ENCODE results near the gene GINS2.
A peak's percentile ranks its signal among the peaks of the same experiment; 100 is the strongest.

The GINS2 gene

DNA sequence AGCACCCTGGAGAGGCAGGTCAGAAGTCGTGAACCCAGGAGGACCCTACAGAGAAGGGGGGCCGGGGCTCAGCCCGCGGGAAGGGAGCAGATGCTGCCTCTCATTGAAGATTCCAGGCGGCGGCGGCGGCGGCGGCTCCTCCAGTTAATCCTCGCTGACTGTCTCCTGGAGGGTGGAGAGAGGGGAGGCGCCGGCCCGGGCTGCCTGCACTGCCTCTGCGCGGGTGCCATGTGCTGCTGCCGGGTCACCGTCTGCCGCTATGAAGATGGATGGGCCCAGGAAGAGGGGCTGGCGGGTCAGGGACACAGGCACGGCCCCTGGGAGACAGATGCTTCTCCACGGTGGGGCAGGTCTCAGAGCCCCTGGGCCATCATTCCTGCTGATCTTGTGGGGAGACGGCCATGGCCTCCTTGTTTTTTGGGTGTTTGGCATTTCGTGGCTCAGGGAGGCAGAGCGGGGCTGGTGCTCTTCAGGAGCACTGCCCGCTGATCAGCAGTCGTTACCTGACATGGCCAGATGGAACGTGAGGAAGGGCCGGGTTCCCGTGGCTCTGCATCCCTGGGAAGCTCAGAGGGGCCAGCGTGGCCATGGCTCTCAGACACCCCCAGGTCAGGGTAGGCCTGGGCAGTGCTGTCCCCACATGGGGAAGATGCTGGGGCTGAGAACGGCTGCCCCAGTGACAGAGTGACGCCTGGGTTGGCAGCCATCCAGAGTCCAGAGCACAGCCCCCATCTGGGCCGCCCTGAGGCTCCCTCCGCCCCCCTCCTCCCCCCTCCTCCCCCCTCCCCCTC lies 36.1 kb downstream of the GINS2 start:
- peak; percentile 14 for DNase-seq

DNA sequence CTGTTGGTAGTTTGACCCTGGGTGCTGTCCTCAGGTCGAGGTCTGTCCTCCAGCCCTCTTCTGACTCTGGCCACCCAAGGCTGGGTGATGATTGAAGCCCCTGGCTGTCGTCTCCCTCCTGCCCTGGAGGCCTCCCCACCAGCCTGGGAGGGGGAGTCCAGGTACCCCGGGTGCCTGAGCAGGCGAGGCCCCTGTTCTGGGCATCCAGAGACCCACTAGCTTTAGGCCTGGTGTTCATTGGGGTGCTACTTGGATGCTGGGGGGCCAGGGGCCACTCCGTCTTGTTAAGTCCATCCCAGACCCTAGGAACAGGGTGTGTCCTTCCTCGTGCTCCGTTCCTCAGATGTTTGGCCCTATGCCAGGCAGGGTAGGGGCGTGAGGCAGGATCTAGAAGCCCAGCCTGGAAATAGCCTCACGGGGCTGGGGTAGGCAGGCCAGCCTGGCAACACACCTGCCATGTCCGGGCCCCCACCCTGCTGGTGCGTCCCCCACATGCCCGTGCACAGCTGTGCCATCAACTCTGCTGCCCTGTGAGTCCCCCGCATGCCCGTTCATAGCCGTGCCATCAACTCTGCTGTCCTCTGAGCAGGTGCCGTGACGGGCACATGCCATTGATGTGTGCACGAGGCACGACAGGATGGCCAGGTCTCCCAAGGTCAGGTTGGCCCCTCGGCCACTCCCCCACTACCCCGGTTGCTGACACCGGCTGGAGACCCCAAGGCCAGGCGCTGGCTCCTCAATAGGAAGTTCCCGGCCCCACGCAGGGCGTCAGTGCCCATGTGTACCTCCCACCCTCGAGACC lies 36.9 kb downstream of the GINS2 start:
- no peak for DNase-seq

DNA sequence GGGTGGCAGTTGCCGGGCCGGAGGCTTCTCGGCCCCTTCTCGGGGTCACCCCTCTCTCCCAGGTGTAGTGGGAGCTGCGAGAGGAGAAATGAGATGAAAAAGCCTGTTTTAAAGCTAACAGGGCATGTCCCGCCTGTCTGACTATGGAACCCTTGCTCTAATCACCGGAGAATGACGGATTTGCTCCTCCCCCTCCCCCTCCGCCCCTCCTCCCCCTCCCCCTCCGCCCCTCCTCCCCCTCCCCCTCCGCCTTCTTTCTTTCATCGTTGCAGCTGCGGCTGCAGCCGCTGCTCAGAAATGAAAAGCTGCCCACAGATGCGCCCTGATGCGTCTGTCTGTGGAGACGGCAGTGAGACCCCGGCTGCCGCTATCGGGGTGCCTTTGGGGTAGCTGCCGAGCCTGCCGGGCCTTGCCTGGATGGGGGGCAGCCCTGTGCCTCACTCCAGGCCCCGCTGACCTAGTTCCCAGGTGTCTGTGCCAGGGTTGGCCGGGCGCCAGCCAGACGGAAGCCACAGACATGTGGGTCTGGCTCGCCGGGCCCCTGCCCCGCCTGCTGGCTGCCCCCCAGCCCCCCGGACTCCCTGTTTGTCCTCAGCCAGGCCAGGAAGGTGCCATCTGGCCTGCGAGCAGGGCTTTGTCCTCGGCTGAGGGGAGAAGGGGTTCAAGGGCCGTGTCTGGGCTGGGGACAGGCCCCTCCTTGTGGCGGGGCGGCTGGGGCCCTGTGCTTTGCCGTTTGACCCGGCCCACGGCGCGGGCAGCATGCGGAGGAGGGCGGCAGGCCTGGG lies 37.7 kb downstream of the GINS2 start:
- DNase-seq, result no peak

- no peak for DNase-seq
Measured at GRCh38 chr16:85650135-85650843, 38.5 kb downstream of the GINS2 start.

DNA sequence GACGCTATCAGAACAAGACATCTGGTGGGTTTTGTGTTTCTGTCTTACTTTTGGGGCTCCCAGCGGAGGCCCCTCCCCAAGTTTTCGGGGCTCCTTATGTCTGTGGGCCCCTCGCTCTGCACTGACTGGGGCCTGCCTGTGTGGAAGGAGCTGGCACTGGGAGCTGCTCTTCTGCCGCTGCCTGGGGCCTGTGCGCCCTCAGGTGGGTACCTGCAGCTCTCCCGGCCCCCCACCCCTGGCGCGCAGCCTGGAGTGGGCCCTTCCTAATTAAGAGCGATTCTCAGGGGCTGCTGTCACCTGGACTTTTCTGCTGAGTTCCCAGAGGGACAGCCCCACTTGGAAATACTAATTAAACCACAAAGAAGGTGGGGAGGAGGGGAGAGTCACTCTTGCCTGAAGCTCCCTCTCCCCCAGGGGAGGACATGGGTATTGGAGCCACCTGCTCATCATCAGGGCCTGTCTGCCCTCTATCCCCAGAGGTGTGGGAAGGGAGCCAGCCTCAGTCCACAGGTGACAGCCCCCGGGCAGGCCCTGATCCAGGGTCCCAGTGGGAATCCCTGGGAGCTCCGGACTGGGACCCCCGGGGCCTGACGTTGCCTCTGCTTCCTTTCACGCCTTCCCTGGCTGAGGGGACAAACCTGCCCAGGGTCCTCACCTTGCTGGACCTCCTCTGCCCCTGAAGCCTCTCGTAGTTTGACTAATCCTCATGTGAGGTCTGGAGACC lies 39.2 kb downstream of the GINS2 start:
- no peak for DNase-seq

DNA sequence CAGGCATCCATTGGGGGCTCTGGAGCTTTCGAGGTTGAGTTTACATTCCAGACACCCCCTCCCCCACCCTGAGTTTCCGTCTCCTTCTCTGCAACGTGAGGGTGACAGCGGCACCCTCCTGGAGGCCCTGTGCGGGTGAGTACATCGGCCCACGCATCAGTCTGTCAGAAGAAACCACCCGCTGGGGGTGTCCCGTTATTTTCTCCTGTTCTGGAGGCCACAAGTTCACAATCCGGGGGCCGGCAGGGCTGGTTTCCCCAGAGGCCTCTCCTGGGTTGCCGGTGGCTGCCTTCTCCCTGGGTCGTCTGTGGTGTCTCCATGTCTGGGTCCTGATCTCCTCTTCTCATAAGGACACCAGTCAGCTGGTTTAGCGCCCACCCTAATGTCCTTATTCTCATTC lies 39.9 kb downstream of the GINS2 start:
- no peak for DNase-seq

GRCh38 chr16:85648070-85648714 lies 40.6 kb downstream of the GINS2 start:
- DNase-seq, result no peak

GRCh38 chr16:85646976-85647375 lies 41.8 kb downstream of the GINS2 start:
- no peak for DNase-seq

DNA sequence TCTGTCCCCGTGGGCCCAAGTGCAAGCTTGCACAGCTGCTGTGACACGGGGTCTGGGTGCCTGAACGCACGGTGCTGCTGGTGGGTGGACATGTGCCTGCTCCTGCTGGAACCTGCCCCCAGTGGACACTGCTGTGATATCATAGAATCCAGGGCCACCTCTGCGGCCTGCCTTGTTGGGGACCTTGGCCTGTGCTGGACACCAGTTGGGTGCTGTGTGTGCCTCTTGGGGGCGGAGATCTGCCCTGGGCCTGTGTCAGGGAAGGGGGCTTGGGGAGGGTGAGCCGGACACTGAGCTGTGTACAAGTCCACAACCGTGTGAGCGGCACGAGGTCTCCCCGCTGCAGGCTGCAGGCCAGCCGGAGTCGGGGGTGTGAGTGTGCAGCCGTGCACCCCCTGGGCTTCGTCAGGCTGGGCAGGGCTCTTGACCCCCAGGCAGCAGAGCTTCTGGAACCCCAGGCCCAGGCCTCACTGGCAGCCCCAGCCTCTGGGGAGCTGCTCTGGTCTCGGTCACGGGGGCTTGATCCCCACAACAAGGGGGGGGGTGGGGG lies 42.3 kb downstream of the GINS2 start:
- DNase-seq, result no peak

DNA sequence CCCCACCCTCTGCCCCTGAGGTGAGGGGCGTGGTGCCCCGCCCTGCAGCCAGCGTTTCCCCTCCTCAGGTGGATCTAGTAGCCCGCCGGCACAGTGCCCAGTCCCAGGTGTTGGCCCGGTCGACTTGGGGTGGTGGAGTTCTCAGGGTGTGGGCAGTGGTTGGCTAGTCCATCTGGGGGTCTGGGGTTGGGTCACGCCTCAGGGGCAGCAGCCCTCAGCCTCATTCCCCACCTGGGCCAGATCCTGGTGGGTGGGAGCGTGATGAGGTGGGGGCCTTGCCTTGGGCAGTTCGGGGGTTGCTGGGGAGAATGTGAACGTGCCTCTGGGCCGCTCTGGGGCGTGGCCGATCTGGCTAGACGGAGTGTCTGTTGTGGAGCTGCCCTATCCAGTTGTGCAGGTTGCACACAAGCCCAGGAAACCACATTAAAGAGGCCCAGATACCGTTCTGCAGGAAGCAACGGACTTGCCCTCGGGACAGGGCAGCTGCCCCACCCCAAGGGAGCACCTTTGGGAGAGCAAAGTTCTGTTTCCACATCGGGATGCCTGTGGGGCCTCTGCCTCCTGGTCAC lies 43.6 kb downstream of the GINS2 start:
- no peak for DNase-seq

GRCh38 chr16:85644093-85644712 lies 44.6 kb downstream of the GINS2 start:
- DNase-seq, result no peak

DNA sequence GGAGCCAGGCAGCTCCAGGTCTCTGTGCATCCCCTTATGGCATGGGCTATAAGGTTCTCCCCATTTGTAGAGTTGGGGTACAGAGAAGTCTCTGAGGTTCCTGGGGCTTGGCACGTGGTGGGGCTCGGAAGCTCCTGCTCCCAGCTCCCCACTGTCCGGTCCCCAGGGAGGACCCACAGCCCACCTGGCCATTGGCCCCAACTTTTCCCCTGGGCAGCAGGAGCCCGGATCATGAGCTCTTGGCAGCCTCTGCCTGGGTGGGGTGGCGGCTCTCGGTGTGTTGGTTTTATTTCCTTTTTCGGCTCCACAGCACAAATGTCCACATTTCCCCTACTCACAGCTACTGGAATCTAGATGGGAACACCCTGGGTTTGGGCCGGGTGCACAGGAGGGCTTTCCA lies 45.1 kb downstream of the GINS2 start:
- DNase-seq, result no peak

DNA sequence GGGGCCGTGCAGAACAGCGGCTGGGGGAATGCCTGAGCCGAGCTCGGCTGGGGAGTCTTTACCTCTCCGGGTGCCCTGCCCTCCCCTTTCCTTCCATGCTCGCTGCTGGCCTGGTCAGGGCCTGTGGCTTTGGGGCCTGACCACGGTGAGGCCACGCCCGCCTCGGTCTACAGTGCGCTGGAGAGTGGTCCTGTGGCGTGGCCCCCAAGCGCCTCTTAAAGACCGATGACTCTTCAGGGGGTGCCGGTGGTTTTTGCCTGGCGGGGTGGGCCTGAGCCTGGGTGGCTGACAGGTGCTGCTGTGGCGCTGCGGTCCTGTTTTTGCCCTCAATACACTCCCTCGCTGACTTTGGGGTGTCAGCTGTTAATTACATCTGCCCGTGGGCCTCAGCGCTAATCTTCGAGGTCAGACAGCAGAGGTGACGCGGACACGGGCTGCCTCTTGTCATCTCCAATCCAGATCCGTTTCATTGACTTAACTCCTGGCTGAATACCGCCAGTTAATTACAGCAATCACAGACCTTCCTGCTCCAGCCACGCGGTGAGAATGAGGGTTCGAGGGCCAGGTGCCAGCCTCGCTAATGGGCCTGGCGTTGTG lies 45.9 kb downstream of the GINS2 start:
- DNase-seq, result no peak

GRCh38 chr16:85641776-85642176 lies 47.0 kb downstream of the GINS2 start:
- no peak for DNase-seq

- no peak for DNase-seq
Measured at GRCh38 chr16:85641305-85641704, 47.4 kb downstream of the GINS2 start.

- DNase-seq, result no peak
Measured at GRCh38 chr16:85640585-85640984, 48.2 kb downstream of the GINS2 start.

GRCh38 chr16:85640254-85640558 lies 48.5 kb downstream of the GINS2 start:
- DNase-seq, result no peak

DNA sequence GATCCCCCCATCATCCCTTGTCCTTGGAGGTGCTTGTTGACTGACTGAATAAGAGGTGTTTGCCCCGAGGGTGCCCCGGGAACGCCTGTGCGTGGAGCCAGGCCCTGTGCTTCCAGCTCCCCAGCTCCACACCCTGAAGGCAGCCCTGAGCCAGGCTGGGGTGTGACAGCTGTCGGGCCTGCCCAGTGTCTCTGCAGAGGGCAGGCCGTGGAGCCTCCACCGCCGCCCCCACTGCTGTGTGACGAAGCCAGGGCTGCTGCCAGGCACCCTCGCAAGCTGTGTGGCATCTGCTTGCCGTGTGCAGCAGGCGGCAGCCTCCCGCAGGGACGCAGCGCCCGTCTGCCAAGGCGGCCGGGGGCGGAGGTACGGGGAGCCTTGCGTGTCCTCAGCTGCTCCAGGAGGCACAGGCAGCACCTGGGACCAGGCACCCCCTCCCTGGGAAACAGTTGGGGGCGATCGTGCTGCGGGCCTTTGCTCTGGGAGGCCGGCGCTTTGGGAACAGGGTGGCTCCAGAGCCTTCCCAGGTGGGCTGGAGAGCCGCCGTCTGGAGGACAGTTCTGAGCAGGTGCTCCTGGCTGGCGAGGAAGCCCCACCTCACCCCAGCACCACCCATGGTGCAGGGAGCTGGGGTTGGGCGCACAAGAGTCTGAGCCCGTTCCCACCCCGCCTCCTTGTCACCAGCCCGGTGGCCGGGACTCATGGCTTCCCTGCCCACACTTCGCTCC lies 49.1 kb downstream of the GINS2 start:
- no peak for DNase-seq

DNA sequence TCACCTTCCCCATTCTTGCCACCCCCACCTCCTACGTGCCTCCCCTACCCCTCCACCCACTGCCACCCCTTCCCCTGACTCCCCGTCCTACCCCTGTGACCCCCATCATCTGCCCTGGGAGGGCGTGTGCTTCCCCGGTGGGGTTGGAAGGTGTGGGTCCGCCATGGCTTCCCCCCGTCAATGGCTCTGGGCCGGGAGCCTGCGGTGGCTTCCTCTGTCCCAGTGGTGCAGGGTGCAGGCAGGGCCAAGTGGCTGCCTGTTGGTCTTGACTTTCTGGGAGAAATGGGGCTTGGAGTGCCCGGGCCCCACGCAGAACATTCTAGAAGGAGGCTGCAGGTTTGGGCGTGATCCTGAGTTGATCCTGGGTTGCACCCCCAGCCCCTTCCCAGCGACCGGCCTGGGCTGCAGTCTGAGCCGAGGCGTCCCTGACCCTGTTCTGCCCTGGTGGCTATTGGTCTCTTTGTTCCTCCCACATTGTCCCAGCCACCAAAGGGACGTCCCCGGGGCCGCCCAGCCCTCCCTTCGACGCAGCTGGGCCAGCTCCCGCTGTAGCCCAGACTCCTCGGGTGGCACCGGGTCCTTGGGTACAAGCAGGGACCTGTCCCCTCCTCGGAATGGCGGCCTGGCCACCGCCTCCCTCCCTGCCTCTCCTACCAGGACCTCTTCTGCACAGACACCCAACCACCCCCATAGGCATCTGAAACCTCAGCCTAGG lies 49.9 kb downstream of the GINS2 start:
- DNase-seq, result no peak

All from CD4-positive, alpha-beta T cell treated with Interleukin-10 for 1 hour (primary cell).